Peyer's patch (tissue), 4 donors: ENCODE measurements around the gene TNFRSF1A.

ENCODE experiments used
- POLR2A ChIP-seq, 2 donors: fragments of 450-650 bp; IDR thresholded peaks; one replicate each; pipeline ENCODE4 v1.5.1; 2017; ENCODE audit warnings: antibody characterized with exemption in 2 of 2, mild to moderate bottlenecking in 2 of 2, moderate library complexity in 2 of 2
- TF ChIP-seq, protein P1 (sequence below), 6 experiments: fragments of 450-650 bp in 4 of 6; fragments of 200-600 bp in 2 of 6; sonication (generic) in 1 of 6; IDR thresholded peaks; one replicate each; pipeline ENCODE4 v1.5.1; 2017 to 2019; ENCODE audit warnings: antibody characterized with exemption in 6 of 6, mild to moderate bottlenecking in 3 of 6, moderate library complexity in 1 of 6

GRCh38 chr12:6374786-6375160 lies 32.9 kb upstream of the TNFRSF1A start:
- TF ChIP-seq, protein P1, sequence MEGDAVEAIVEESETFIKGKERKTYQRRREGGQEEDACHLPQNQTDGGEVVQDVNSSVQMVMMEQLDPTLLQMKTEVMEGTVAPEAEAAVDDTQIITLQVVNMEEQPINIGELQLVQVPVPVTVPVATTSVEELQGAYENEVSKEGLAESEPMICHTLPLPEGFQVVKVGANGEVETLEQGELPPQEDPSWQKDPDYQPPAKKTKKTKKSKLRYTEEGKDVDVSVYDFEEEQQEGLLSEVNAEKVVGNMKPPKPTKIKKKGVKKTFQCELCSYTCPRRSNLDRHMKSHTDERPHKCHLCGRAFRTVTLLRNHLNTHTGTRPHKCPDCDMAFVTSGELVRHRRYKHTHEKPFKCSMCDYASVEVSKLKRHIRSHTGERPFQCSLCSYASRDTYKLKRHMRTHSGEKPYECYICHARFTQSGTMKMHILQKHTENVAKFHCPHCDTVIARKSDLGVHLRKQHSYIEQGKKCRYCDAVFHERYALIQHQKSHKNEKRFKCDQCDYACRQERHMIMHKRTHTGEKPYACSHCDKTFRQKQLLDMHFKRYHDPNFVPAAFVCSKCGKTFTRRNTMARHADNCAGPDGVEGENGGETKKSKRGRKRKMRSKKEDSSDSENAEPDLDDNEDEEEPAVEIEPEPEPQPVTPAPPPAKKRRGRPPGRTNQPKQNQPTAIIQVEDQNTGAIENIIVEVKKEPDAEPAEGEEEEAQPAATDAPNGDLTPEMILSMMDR (IDR thresholded peaks at IDR 0.05): no peak
- no peak for TF ChIP-seq POLR2A (IDR thresholded peaks at IDR 0.05)
